ENCODE results near the gene ZC3H13. TPM values are rescaled to one million over a fixed set of nuclear protein-coding genes. Genes with fewer than 3 reads are reported as not detected.

The ZC3H13 gene
- polyA plus RNA-seq, 1 donor from 2014 or later, result 19.5 TPM

- Histone ChIP-seq H3K9ac (ENCODE audit: low read length) (no peak overlapping the region), H4K20me1 (ENCODE audit: insufficient read depth) (no peaks in the 10 kb centered on the region), H3F3A (ENCODE audit: insufficient read depth, low read length, poor library complexity, severe bottlenecking) (no peaks in the 10 kb centered on the region), H3K79me2 (replicated peaks; ENCODE audit: insufficient read depth, low read length) (no peaks in the 10 kb centered on the region), H3K4me3 (ENCODE audit: low read length) (no peak overlapping the region), H3K4me2 (ENCODE audit: low read length) (no peak overlapping the region), H2AFZ (ENCODE audit: low read depth, low read length) (no peak overlapping the region), H3K27me3 (ENCODE audit: insufficient read depth, low read depth, low read length) (no peaks in the 10 kb centered on the region), H3K9me3 (ENCODE audit: low read length) (no peaks in the 10 kb centered on the region), H3K36me3 (ENCODE audit: insufficient read depth, low read length) (peaks cover 7% of the 10 kb centered on the region), H3K27ac (ENCODE audit: low read length) (no peak overlapping the region), H3K9me2 (ENCODE audit: insufficient read depth, low read length) (no peaks in the 10 kb centered on the region)
- no peak for TF ChIP-seq EP300 (conservative IDR thresholded peaks at IDR 0.05; ENCODE audit: poor library complexity, severe bottlenecking)
- TF ChIP-seq CTCF (IDR thresholded peaks at IDR 0.05; ENCODE audit: poor library complexity, severe bottlenecking), result no peak
- no peak for TF ChIP-seq EZH2 (IDR thresholded peaks at IDR 0.05; ENCODE audit: borderline replicate concordance, insufficient read depth, low read length, poor library complexity, severe bottlenecking)
- TF ChIP-seq TAF1 (IDR thresholded peaks at IDR 0.05; ENCODE audit: low read depth), result no peak
- no peak for TF ChIP-seq SMC3 (conservative IDR thresholded peaks at IDR 0.05; ENCODE audit: poor library complexity)
- no peak for TF ChIP-seq POLR2AphosphoS5 (IDR thresholded peaks at IDR 0.05)
- no peak for TF ChIP-seq RAD21 (conservative IDR thresholded peaks at IDR 0.05)
- no peak for TF ChIP-seq REST (IDR thresholded peaks at IDR 0.05; ENCODE audit: borderline replicate concordance)
- TF ChIP-seq MXI1 (conservative IDR thresholded peaks at IDR 0.05; ENCODE audit: poor library complexity, severe bottlenecking), result no peak
These were observed 45.7 kb downstream of the ZC3H13 start for GRCh38 chr13:46006688-46007452.

GRCh38 chr13:46004491-46004890 is 48.1 kb downstream of the ZC3H13 start:
- H3K4me2 ChIP-seq (ENCODE audit: low read length), result no peak overlapping the region
- no peak overlapping the region for H3K27ac ChIP-seq (ENCODE audit: low read length)
- H3K27me3 ChIP-seq (ENCODE audit: insufficient read depth, low read depth, low read length), result no peaks in the 10 kb centered on the region
- H3K9me3 ChIP-seq (ENCODE audit: low read length), result no peaks in the 10 kb centered on the region
- no peak overlapping the region for H3K4me3 ChIP-seq (ENCODE audit: low read length)
- no peak overlapping the region for H2AFZ ChIP-seq (ENCODE audit: low read depth, low read length)
- H4K20me1 ChIP-seq (ENCODE audit: insufficient read depth), result no peaks in the 10 kb centered on the region
- H3K9ac ChIP-seq (ENCODE audit: low read length), result no peak overlapping the region
- H3K9me2 ChIP-seq (ENCODE audit: insufficient read depth, low read length), result no peaks in the 10 kb centered on the region
- no peaks in the 10 kb centered on the region for H3F3A ChIP-seq (ENCODE audit: insufficient read depth, low read length, poor library complexity, severe bottlenecking)
- H3K79me2 ChIP-seq (replicated peaks; ENCODE audit: insufficient read depth, low read length), result no peaks in the 10 kb centered on the region
- TF ChIP-seq EZH2 (IDR thresholded peaks at IDR 0.05; ENCODE audit: borderline replicate concordance, insufficient read depth, low read length, poor library complexity, severe bottlenecking) (no peak), TAF1 (IDR thresholded peaks at IDR 0.05; ENCODE audit: low read depth) (no peak), REST (IDR thresholded peaks at IDR 0.05; ENCODE audit: borderline replicate concordance) (no peak)
- peaks cover 17% of the 10 kb centered on the region for H3K36me3 ChIP-seq (ENCODE audit: insufficient read depth, low read length)
